Measurements from ENCODE around the gene ERC2.

The ERC2 gene

GRCh38 chr3:55790596-55791350, 677.5 kb downstream of the ERC2 start:
- DNase-seq (ENCODE audit: low read depth): peak; percentile 8

GRCh38 chr3:55789516-55789915, 678.8 kb downstream of the ERC2 start:
- DNase-seq (ENCODE audit: low read depth): no peak

GRCh38 chr3:55782807-55783206, 685.5 kb downstream of the ERC2 start:
- no peak for DNase-seq (ENCODE audit: low read depth)

GRCh38 chr3:55782351-55782750, 685.9 kb downstream of the ERC2 start:
- no peak for DNase-seq (ENCODE audit: low read depth)

GRCh38 chr3:55780913-55781312, 687.4 kb downstream of the ERC2 start:
- DNase-seq (ENCODE audit: low read depth): no peak

- DNase-seq (ENCODE audit: low read depth): no peak
Measured at GRCh38 chr3:55779543-55779942, 688.7 kb downstream of the ERC2 start.

- DNase-seq (ENCODE audit: low read depth): no peak
Measured at GRCh38 chr3:55775366-55776154, 692.7 kb downstream of the ERC2 start.

- no peak for DNase-seq (ENCODE audit: low read depth)
Measured at GRCh38 chr3:55774856-55775255, 693.4 kb downstream of the ERC2 start.

GRCh38 chr3:55771503-55771902, 696.8 kb downstream of the ERC2 start:
- DNase-seq (ENCODE audit: low read depth): no peak

GRCh38 chr3:55770077-55770476, 698.2 kb downstream of the ERC2 start:
- no peak for DNase-seq (ENCODE audit: low read depth)

- DNase-seq (ENCODE audit: low read depth): no peak
Measured at GRCh38 chr3:55766753-55767152, 701.5 kb downstream of the ERC2 start.

- DNase-seq (ENCODE audit: low read depth): no peak
Measured at GRCh38 chr3:55765906-55766701, 702.2 kb downstream of the ERC2 start.

GRCh38 chr3:55765398-55765797, 702.9 kb downstream of the ERC2 start:
- no peak for DNase-seq (ENCODE audit: low read depth)

- DNase-seq (ENCODE audit: low read depth): no peak
Measured at GRCh38 chr3:55756976-55757375, 711.3 kb downstream of the ERC2 start.

GRCh38 chr3:55755516-55756205, 712.6 kb downstream of the ERC2 start:
- no peak for DNase-seq (ENCODE audit: low read depth)

- DNase-seq (ENCODE audit: low read depth): no peak
Measured at GRCh38 chr3:55752911-55753310, 715.4 kb downstream of the ERC2 start.

GRCh38 chr3:55751730-55752129, 716.5 kb downstream of the ERC2 start:
- DNase-seq (ENCODE audit: low read depth): no peak

- peak; percentile 90 for DNase-seq (ENCODE audit: low read depth)
Measured at GRCh38 chr3:55750525-55750924, 717.7 kb downstream of the ERC2 start.

GRCh38 chr3:55749036-55749435, 719.2 kb downstream of the ERC2 start:
- no peak for DNase-seq (ENCODE audit: low read depth)

- peak; percentile 42 for DNase-seq (ENCODE audit: low read depth)
Measured at GRCh38 chr3:55746808-55747413, 721.4 kb downstream of the ERC2 start.

- DNase-seq (ENCODE audit: low read depth): no peak
Measured at GRCh38 chr3:55742832-55743136, 725.5 kb downstream of the ERC2 start.
